Stimulated activated naive B cell treated with anti-CD40 and anti-IgM and Interleukin-4, amounts not matched to agents 10 μg/mL and 1 μg/mL and 100 μg/mL, for 72 hours (primary cell): Measurements from ENCODE around the gene DSCAML1.

Experiments
- ATAC-seq, 2 donors: fragments of 150-1000 bp; cut with Tn5 transposase; replicated peaks; 2 replicates each; pipeline ENCODE4 v1.10.0; 2021; ENCODE audit warnings: moderate library complexity in 1 of 2
- DNase-seq: peaks from one replicate; pipeline ENCODE4 v3.0.0; 2021
- H3K27ac Mint-ChIP-seq: one replicate; pipeline ENCODE4 v1.8.0; 2022; ENCODE audit warnings: mild to moderate bottlenecking, mixed read lengths
- H3K27me3 Mint-ChIP-seq, 2 donors: one replicate each; pipeline ENCODE4 v1.8.0; 2022; ENCODE audit warnings: mixed read lengths in 2 of 2
- H3K36me3 Mint-ChIP-seq, 2 donors: one replicate each; pipeline ENCODE4 v1.8.0; 2022; ENCODE audit warnings: mixed read lengths in 2 of 2, mild to moderate bottlenecking in 1 of 2
- H3K4me1 Mint-ChIP-seq, 2 donors: one replicate each; pipeline ENCODE4 v1.8.0; 2022; ENCODE audit warnings: mixed read lengths in 2 of 2, mild to moderate bottlenecking in 1 of 2
- H3K4me3 Mint-ChIP-seq, 2 donors: one replicate each; pipeline ENCODE4 v1.8.0; 2022; ENCODE audit warnings: mild to moderate bottlenecking in 2 of 2, mixed read lengths in 2 of 2, moderate library complexity in 1 of 2
- H3K9me3 Mint-ChIP-seq, 2 donors: one replicate each; pipeline ENCODE4 v1.8.0; 2022; ENCODE audit warnings: mixed read lengths in 2 of 2, mild to moderate bottlenecking in 1 of 2

DSCAML1 gene

DNA sequence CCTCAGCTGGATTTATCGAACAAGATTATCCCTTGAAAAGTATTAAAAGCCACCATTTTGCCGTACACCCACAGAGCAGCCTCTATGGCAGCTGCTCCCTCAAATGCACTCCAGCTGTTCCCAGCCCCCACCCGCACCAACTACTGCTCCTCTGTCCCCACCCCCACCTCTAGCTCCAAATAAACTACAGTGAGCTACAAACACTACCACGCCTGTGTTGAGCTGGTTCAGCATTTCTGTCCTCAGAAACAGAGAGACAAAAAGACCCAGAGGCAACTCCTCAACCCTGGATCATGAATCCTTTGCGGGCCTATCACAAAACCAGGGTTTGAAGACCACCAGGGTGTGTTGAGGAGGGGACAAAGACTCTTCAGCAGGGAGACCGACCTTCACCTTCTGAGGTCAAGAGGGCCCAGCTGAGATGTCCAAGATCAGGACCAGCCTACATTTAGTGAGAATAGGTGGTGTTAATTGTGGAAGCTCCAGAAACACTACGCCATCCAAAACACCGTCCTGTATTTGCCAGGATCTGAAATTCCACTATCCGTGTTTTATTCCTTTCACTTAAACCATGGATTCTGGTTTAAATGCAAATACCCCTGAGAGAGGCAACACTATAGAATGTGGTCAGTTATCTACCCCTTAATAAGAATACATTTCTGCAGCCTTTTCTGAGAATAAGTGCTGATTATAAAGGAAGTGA, 195.9 kb downstream of the DSCAML1 start:
- H3K9me3 Mint-ChIP-seq: peaks cover 0 to 1% of the 10 kb centered on the region in 2 donors
- no peak overlapping the region for H3K27ac Mint-ChIP-seq
- H3K4me3 Mint-ChIP-seq: no peak overlapping the region
- peaks cover 30 to 33% of the 10 kb centered on the region in 2 donors for H3K27me3 Mint-ChIP-seq
- H3K4me1 Mint-ChIP-seq: peaks cover 0 to 2% of the 10 kb centered on the region in 2 donors
- H3K36me3 Mint-ChIP-seq: no peaks in the 10 kb centered on the region
- no peak for ATAC-seq
- no peak for DNase-seq

DNA sequence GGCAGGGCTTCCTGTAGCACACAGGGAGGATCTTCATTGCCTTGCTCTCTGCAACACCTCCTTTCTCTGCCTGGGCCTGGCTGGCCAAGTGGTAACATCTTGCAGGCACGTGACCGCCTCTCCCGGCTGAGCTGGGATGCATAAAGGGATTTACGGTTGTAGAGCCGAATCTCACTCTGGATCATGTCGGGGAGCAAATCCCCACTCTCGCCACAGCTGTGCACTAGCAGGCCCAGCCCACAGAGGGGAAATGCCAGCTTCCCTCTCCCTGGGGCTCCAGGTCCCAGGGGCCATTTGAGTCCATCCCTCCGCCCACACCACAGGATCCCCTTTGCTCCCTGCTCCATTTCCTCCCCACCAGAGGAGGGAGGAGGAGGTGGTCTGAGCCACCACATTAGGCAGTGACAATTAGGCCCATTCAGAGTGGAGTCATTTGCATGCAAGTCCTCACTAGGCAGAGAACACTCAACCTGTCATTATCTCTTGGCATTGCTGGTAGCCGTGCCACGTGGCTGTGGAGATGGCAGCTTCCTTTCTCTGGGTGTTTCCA, 196.7 kb downstream of the DSCAML1 start:
- Mint-ChIP-seq H3K9me3 (peaks cover 0 to 1% of the 10 kb centered on the region in 2 donors), H3K36me3 (no peaks in the 10 kb centered on the region), H3K4me1 (peaks cover 0 to 1% of the 10 kb centered on the region in 2 donors), H3K27ac (no peak overlapping the region), H3K27me3 (peaks cover 27 to 31% of the 10 kb centered on the region in 2 donors), H3K4me3 (no peak overlapping the region)
- ATAC-seq (no peak), DNase-seq (no peak)

DNA sequence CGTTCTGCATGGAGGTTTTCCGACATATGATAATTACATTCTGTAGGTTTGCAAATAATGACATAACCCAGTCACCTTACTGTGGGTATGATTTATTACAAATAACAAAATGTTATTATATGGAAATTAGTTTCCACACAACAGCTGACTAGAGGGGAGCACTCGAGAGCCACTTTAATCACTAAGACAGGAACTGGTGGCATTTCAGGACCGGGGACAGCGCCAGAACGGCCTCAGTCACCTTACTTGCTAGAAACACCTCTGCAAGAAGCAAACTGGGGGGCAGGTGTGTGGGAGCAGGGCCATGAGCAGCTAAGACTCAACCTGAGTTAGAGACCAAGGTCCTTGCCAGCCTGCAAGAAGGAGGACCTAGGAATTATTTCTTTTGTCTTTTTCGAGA, 199.9 kb downstream of the DSCAML1 start:
- DNase-seq: no peak
- peaks cover 0 to 1% of the 10 kb centered on the region in 2 donors for H3K4me1 Mint-ChIP-seq
- H3K27ac Mint-ChIP-seq: no peak overlapping the region
- H3K9me3 Mint-ChIP-seq: peaks cover 0 to 1% of the 10 kb centered on the region in 2 donors
- no peak for ATAC-seq
- H3K4me3 Mint-ChIP-seq: no peak overlapping the region
- H3K27me3 Mint-ChIP-seq: peaks cover 25 to 28% of the 10 kb centered on the region in 2 donors
- no peaks in the 10 kb centered on the region for H3K36me3 Mint-ChIP-seq

DNA sequence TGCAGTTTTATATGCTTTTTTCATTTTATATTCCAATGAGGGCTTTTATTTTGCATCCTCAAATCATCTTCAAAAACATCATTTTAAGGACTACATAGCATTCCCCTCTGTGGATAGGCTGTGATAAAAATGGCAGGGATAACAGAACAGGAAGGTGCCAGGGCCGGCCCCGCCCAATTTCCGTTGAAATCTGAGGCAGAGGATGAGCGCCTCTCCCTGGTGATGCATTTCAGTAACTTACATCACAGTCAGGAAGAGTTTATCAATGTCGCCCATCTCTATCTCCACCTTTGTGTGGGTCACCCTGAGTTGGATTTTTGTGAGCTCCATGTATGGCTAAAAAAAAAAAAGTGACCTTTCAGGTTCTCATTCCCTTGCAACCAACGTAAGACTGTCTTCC, 201.6 kb downstream of the DSCAML1 start:
- no peak for DNase-seq
- no peak for ATAC-seq
- Mint-ChIP-seq H3K27me3 (peaks cover 21 to 23% of the 10 kb centered on the region in 2 donors), H3K9me3 (peaks cover 0 to 1% of the 10 kb centered on the region in 2 donors), H3K36me3 (no peaks in the 10 kb centered on the region), H3K27ac (no peak overlapping the region), H3K4me1 (peaks cover 0 to 1% of the 10 kb centered on the region in 2 donors), H3K4me3 (no peak overlapping the region)

DNA sequence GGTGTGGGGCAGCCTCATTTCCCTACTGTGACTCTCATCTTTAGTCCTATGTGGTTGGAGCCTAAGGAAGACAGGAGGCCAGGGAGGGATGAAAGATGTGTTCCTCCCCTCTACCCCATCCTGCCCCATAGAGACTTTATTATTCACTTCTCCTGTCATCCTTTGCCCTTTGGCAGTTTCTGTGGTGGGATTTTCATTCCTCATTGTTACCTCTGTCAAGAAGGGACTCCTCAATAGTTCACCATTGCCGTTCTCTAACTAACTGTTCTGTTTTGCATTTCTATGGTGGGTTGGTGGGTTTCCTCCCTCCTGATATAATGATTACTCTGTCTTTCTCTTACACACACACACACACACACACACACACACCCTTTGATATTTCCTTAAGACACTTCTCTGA, 202.3 kb downstream of the DSCAML1 start:
- no peak for ATAC-seq
- no peak overlapping the region for H3K27ac Mint-ChIP-seq
- no peak for DNase-seq
- peaks cover 17 to 18% of the 10 kb centered on the region in 2 donors for H3K27me3 Mint-ChIP-seq
- H3K4me1 Mint-ChIP-seq: peaks cover 0 to 1% of the 10 kb centered on the region in 2 donors
- no peak overlapping the region for H3K4me3 Mint-ChIP-seq
- no peaks in the 10 kb centered on the region for H3K36me3 Mint-ChIP-seq
- peaks cover 0 to 1% of the 10 kb centered on the region in 2 donors for H3K9me3 Mint-ChIP-seq

DNA sequence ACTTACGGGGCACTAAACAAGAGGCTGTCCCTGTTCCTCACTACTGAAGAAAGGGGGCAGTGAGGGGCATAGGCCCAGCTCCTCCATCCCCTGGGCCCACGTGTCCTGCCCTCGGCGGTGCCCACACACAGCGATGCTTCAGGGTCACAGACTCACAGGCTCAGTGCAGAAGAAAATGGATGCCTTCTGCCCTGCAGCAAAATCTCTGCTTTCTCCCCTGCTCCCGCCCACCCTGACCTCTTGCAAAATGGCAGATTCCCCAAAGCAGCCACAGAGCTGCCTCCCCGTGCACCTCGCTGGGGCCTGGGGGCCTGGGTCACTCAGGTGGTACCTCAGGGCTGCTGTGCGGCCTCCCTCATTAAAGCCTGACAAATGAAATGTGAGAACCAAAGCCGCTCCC, 204.0 kb downstream of the DSCAML1 start:
- H3K27me3 Mint-ChIP-seq: peaks cover 8 to 13% of the 10 kb centered on the region in 2 donors
- no peaks in the 10 kb centered on the region for H3K4me1 Mint-ChIP-seq
- H3K36me3 Mint-ChIP-seq: no peaks in the 10 kb centered on the region
- no peak overlapping the region for H3K27ac Mint-ChIP-seq
- H3K4me3 Mint-ChIP-seq: no peak overlapping the region
- DNase-seq: no peak
- ATAC-seq: no peak
- H3K9me3 Mint-ChIP-seq: peaks cover 0 to 1% of the 10 kb centered on the region in 2 donors

DNA sequence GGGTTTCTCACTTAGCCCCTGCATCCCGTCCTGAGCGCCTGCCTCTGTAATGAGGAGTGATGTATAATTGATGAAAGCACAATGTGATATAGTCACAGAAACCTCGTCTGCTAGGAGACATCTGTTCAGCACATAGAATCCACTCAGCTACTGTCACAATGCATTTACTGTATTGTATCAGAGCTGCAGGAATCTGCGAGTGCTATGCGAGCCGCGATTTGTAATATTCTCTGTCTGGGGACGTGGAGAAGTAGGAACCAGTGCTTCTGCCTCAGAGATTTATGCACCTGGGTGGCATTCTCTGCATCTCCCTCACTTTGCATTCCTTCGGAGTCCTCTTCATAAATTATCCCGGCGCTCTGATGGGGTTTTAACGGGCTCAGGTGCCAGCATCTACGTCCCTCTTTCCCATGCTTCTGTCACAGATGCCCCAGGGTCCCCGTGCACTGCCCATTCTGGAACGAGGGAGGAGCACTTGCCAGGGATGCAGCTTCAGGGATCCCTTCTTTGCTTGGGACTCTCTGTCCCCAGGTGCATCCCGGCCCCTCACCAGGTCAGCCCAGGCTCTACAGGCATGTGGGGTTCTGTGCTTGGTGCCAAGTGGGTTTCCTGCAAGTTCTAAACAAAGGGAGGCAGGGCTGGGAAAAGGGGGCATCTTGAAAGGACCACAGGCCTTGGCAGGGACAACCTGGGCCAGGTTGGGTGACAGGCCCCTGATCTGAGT, 205.5 kb downstream of the DSCAML1 start:
- no peaks in the 10 kb centered on the region for H3K9me3 Mint-ChIP-seq
- DNase-seq: no peak
- H3K36me3 Mint-ChIP-seq: no peaks in the 10 kb centered on the region
- H3K27me3 Mint-ChIP-seq: peaks cover 6 to 8% of the 10 kb centered on the region in 2 donors
- no peak overlapping the region for H3K27ac Mint-ChIP-seq
- H3K4me3 Mint-ChIP-seq: no peak overlapping the region
- no peaks in the 10 kb centered on the region for H3K4me1 Mint-ChIP-seq
- ATAC-seq: no peak

DNA sequence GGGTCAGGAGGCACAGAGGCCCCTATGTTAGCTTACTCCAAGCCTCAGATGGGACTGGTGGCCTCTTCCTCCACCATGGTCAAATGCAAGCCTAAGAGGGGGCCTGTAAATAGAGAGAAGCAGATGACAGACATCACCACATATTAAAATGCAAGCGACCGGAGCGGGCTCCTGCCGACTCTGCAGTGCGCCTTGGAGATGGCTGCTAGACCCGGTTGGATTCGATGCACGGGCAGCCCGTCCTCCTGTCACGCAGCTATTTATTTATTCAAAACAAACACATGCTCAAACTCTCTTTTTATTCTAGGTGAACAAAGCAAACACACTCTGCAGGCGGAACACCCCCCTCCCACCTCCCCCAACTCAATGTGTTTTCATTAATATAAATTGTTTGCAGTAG, 208.0 kb downstream of the DSCAML1 start:
- ATAC-seq: no peak
- no peaks in the 10 kb centered on the region for H3K36me3 Mint-ChIP-seq

DNA sequence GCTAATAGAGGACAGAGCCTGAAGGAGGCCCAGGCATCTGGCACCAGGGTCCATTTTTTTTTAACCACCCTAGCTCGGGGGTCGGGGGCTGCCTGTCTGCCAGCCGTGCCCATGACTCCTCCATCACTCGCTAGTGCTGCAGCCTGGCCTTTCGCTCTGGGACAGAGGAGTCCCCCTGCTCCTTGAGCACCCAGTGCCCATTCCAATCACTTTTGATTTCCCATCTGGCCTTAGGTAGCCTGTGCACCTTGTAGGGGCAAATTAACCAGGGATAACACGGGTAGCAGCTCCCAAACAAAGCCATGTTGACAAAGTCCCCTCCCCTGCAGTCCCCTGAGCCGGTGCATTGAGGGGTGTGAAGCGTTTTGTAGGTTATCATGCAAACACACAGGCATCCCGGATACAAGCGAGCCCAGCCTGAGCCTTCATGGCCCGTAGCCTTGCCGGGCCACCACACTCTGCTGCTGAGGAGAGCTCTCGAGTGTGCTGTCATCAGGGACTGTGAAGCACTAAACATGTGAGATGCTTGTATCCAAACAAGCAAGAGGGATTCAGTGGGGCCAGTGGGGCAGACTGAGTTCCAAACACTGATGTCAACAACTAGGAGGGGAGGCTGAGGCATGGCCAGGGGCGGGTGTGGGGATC, 208.7 kb downstream of the DSCAML1 start:
- Mint-ChIP-seq H3K4me3 (no peak overlapping the region), H3K4me1 (peaks cover 2 to 7% of the 10 kb centered on the region in 2 donors), H3K27ac (no peak overlapping the region), H3K9me3 (no peaks in the 10 kb centered on the region), H3K27me3 (peaks cover 7 to 10% of the 10 kb centered on the region in 2 donors), H3K36me3 (no peaks in the 10 kb centered on the region)
- ATAC-seq: no peak
- DNase-seq: no peak

More for the DNA sequence above, 208.0 kb downstream of the DSCAML1 start:
- H3K9me3 Mint-ChIP-seq: no peaks in the 10 kb centered on the region
- no peak overlapping the region for H3K4me3 Mint-ChIP-seq
- no peak for DNase-seq
- H3K4me1 Mint-ChIP-seq: peaks cover 2 to 7% of the 10 kb centered on the region in 2 donors
- H3K27ac Mint-ChIP-seq: no peak overlapping the region
- H3K27me3 Mint-ChIP-seq: peaks cover 2 to 4% of the 10 kb centered on the region in 2 donors

DNA sequence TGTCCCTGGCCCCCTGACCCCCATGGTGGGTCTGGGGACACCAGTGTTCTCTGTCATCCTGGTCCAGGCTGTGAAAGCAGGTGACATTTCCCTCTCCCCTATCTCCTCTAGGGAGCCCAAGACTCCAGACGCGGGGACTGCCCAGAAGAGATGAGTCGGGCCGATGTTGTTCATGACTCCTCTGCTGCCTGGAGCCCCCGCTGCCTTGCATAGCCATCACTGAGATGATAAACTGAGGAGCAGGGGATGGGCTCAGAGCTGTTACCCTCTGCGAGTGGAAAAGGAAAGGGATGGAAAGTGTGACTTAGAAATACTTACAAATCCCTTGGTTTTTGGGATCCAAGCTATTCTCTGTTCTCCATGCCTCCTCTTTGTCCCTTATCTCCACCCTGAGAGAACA, 209.6 kb downstream of the DSCAML1 start:
- H3K36me3 Mint-ChIP-seq: no peaks in the 10 kb centered on the region
- peaks cover 2 to 7% of the 10 kb centered on the region in 2 donors for H3K4me1 Mint-ChIP-seq
- H3K4me3 Mint-ChIP-seq: no peak overlapping the region
- no peaks in the 10 kb centered on the region for H3K9me3 Mint-ChIP-seq
- no peak overlapping the region for H3K27ac Mint-ChIP-seq
- ATAC-seq (no peak), DNase-seq (no peak)
- H3K27me3 Mint-ChIP-seq: peaks cover 10 to 15% of the 10 kb centered on the region in 2 donors

DNA sequence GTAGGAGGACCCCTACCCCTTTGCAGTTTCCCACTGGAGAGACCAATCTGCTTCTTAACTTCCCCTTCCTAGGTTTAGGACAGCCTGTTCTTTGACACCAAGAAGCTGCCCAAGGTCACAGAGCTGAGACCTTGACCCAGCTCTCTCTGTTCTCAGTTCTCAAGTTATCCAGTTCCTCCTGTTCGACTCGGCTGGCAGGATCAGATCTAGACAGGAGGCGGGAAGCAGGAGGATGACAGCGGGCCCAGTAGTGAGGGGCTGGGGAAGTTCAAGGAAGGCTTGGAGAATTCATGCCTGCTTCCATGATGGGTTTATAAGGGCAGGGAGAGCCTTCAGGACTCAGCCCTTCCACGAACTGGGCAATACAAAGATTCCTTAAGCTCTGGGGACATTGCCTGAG, 210.6 kb downstream of the DSCAML1 start:
- no peaks in the 10 kb centered on the region for H3K9me3 Mint-ChIP-seq
- no peak for DNase-seq
- no peak overlapping the region for H3K27ac Mint-ChIP-seq
- peaks cover 10 to 15% of the 10 kb centered on the region in 2 donors for H3K27me3 Mint-ChIP-seq
- H3K36me3 Mint-ChIP-seq: no peaks in the 10 kb centered on the region
- ATAC-seq: no peak
- H3K4me3 Mint-ChIP-seq: no peak overlapping the region
- peaks cover 2 to 7% of the 10 kb centered on the region in 2 donors for H3K4me1 Mint-ChIP-seq

DNA sequence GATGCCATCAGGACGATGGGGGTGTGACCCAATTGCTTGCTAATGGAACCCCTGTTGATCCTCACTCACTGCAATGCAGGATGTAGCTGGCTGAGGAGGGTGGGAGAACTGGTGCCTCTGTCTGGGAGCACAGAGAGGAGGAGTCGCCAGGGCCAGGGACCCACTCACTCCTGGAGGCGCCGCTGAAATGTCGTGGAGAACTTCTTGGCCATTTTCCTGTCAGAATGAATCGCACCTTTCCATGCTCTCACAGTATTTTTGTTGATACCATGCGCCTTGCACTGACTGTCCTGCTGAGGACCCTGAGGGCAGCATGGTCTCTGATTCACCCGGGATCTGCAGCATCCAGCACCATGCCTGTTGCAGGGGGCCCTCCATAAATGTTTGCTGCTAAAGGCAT, 211.4 kb downstream of the DSCAML1 start:
- Mint-ChIP-seq H3K36me3 (no peaks in the 10 kb centered on the region), H3K9me3 (no peaks in the 10 kb centered on the region), H3K27me3 (peaks cover 10 to 15% of the 10 kb centered on the region in 2 donors), H3K4me1 (peaks cover 2 to 7% of the 10 kb centered on the region in 2 donors), H3K27ac (no peak overlapping the region), H3K4me3 (no peak overlapping the region)
- DNase-seq (no peak), ATAC-seq (no peak)

DNA sequence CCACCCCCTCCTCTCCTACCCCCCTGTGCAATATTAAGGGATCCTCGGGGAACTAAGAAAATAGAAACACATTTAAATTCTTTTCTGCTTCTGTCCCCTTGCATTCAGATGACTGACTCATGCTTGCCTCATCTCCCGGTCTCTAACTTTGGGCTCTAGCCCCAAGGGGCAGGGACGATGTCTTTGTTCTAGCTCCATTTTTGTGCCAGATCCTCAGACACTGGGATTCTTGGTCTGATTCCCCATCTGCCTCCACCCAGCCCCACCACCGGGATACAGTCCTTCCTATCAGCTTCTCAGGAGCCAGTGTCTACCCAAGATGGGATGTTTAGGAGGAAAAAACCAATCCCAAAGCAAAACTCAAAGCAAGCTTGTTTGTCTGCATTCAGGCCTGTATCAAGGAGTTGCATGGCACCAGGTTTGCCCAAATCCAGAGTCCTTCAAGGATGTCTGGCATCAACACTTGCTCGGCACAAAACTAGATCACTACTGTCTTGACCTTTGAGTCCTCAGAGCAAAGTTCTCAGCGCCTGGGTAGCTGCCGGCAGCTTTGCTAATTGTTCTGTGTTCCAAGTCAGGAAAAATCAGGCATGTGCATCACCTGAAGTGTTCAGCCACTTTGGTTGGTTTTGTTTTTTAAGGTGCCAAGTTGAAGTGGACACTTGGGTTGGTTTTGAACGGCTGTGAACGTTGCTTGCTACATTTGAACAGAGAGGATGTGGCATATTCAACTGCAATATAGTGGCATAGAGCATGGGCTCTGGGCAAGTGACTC, 212.8 kb downstream of the DSCAML1 start:
- no peak for ATAC-seq
- no peak overlapping the region for H3K27ac Mint-ChIP-seq
- DNase-seq: no peak
- H3K9me3 Mint-ChIP-seq: no peaks in the 10 kb centered on the region
- H3K36me3 Mint-ChIP-seq: no peaks in the 10 kb centered on the region
- H3K27me3 Mint-ChIP-seq: peaks cover 10 to 15% of the 10 kb centered on the region in 2 donors
- peaks cover 2 to 7% of the 10 kb centered on the region in 2 donors for H3K4me1 Mint-ChIP-seq
- H3K4me3 Mint-ChIP-seq: no peak overlapping the region
